NCI-H146 (cell line): ENCODE results near the gene NHLH1.
"Not testable (repeated sequence)": the region's sequence is repeated elsewhere in the genome, so short reads cannot be mapped to it uniquely, and the experiment has no call there.

Source experiments
- DNase-seq: peaks from one replicate; lab custom pipeline; 2025; lab: John Stamatoyannopoulos, UW

The NHLH1 gene

GRCh38 chr1:160377585-160378206 is 10.8 kb downstream of the NHLH1 start:
- DNase-seq, result no peak

DNA sequence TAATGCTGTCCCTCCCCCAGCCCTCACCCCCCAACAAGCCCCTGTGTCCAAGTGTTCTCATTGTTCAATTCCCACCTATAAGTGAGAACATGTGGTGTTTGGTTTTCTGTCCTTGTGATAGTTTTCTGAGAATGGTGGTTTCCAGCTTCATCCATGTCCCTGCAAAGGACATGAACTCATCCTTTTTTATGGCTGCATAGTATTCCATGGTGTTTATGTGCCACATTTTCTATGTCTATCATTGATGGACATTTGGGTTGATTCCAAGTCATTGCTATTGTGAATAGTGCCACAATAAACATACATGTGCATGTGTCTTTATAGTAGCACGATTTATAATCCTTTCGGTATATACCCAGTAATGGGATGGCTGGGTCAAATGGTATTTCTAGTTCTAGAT is 17.9 kb downstream of the NHLH1 start:
- DNase-seq, result not testable (repeated sequence)

GRCh38 chr1:160388406-160388805 is 21.5 kb downstream of the NHLH1 start:
- not testable (repeated sequence) for DNase-seq

GRCh38 chr1:160394673-160395072 is 27.8 kb downstream of the NHLH1 start:
- no peak for DNase-seq

DNA sequence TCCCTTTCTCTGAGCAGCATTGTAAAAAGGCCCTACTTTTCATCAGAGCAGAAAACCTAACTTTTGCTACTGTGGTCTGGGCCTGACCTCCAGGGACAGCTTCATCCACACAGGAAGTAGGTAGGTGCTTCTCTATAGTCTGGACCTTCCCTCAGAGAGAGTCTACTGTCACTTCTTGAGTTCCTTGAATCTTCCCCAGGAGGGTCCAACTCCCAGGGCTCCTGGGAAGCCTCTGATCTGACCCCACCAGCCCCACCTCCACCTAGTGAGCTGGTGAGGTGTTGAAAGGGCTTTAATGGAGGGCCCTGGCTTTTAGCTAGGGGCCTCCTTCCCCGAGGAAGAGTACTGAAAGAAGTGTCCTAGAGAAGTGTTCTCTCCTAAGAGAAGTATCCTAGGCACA is 30.8 kb downstream of the NHLH1 start:
- DNase-seq, result no peak

DNA sequence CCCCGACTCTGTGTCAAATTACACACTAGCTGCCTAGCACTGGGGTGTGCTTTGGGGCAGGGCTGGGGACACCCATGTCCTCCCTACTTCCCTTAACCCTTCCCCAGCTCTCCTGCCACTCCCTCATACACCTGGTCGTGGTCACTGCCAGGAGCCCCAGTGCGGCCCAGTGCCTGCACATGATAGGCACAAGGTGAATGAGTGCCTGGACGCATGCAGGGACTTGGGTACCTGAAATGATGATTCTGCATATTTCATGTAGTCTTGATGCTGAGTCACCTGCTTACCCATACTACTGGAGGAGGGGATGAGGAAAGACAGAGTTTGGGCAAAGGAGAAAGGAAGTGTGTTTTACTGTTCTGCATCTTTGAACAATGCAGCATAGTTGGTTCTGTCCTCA is 32.0 kb downstream of the NHLH1 start:
- DNase-seq, result no peak

DNA sequence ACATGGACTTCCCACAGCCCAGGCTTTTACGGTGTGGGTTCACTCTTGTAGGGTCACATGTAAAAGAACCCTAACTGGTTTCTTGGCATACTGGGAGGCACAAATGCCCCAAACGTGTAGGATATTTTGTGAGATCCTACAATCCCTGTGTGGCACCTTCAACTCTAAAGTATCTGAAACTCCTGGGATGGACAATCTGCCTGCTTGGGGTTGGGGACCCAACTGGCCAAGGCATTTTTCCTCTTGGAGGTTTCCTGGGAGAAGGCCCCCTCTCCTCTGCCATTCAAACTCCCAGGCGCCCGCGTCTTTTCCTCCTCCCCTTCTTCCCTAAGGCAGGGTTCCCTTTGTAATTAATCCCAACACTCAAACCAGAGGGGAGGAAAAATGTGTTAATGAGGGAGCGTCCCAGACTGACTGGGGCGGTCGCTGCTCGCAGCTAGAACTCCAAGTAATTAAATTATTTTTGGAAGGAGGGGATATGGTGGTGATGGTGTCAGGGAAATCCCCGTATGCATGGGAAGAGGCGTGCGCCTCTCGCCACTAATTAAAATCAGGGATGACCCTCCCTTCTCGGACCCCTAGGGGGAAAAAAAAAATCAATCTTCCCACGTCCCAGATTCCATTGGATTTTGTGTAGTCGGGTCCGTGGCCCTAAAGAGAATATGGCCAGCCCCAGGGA is 32.8 kb downstream of the NHLH1 start:
- DNase-seq, result no peak

GRCh38 chr1:160400223-160400645 is 33.4 kb downstream of the NHLH1 start, which contains the start of gene VANGL2:
Gene VANGL2 (plus strand): TSS chr1:160400564. CDS start chr1:160415838, 15,274 bp downstream.
- peak; percentile 50 for DNase-seq

- peak; percentile 44 for DNase-seq
These were observed 34.0 kb downstream of the NHLH1 start for GRCh38 chr1:160400646-160401486.

DNA sequence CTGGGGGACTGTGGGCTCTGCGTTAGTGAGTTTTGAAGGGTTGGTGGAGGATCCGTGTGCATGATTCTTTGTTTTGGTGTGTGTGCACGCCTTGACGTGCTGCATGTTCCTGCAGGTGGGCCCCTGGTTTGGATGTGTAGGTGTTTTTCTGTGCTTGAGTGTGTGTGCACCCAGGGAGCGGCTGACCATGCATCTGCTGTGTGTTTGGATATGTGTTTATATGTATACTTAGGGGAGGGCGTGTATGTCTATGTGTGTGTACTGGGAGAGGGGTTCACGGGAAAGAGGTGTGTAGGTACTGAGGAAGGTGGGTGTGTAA is 34.6 kb downstream of the NHLH1 start:
- DNase-seq, result no peak

DNA sequence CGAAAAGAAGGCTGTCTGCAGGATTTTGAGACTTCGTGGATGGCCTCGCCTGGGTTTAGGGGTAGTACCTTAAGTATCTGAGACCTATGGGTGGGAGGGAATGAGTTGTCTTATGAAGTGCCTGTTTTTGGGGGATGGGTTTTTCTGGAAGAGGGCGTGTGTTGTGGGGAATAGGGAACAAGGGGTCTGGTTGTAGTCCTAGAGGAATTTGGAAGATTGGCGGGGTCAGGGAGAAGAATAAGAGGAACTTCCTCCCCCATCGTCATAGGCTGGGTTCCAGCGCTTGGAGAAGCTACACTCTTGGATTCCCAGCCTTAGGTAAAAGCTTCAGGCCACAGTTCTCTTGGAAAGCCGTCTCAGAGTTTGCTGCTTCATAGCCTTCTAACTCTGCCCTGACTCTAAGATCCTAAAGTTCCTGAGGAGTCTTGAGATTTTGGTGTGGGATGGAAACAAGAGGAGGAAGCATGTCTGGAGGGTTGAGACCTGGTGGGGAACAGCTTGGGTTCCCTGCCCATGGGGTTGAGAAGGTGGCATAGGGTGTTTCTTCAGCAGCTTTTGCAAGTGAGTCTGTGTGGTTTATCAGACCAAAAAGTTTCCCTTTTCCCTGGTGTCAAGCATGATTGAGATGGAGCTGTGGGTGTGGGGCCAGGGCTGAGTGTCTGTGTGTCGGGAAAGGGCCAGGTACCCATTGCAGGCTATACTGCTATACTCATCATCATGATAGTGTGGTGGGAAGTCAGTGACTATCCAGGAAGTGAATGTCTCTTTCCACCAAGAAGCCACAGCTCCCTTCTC is 35.3 kb downstream of the NHLH1 start:
- DNase-seq, result no peak

- no peak for DNase-seq
These were observed 36.4 kb downstream of the NHLH1 start for GRCh38 chr1:160403244-160403643.

DNA sequence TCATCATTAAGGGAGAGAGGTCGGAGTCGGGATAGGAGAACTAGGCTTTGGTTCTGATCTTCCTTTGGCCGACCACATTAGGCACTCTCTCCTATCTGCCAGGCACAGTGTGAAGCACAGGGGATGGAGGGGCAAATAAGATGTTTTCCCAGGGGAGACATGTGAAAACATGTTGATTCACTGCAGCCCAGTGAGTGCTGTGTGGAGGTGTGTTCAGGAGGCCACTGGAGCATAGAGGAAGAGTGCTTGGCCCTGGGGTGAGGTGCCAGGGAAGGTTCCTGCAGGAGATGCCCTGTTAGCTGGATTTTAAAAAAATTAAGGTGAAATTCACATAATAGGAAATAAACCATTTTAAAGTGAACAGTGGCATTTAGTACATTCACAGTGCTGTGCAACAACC is 37.2 kb downstream of the NHLH1 start:
- no peak for DNase-seq

- no peak for DNase-seq
These were observed 38.5 kb downstream of the NHLH1 start for GRCh38 chr1:160405331-160405877.

DNA sequence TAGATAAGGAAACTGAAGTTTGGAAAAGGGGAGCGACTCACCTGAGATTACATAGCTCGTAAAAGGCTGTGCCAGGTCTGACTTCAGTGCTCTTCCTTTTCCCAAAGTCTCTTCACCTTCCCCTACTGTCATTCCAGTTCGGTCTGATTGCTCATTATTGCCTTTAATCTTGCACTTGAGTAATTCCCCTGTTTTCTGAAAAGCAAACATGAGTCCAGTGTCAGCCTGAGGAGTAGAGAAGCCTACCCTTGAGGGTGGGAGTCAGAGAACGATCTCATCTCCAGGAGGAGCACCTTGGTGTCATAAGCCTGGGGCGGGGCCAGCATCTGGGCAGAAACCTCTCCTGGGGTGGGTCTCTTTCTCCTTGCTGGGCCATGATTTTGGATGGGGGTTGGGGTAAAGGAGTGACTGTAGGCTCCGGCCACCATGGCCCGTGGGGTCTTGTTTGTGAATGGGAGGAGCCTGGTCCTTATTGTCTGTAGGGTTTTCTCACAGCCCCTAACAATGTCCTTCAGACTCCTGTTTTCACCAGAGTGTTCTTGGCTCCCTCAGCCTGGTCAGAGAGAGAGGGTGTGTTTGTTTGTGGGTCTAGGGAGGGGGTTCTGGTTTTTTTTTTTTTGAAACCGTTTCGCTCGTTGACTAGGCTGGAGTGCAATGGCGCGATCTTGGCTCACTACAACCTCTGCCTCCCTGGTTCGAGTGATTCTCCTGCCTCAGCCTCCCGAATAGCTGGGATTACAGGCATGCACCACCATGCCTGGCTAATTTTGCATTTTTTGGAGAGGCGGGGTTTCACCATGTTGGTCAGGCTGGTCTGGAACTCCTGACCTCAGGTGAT is 39.5 kb downstream of the NHLH1 start:
- no peak for DNase-seq

DNA sequence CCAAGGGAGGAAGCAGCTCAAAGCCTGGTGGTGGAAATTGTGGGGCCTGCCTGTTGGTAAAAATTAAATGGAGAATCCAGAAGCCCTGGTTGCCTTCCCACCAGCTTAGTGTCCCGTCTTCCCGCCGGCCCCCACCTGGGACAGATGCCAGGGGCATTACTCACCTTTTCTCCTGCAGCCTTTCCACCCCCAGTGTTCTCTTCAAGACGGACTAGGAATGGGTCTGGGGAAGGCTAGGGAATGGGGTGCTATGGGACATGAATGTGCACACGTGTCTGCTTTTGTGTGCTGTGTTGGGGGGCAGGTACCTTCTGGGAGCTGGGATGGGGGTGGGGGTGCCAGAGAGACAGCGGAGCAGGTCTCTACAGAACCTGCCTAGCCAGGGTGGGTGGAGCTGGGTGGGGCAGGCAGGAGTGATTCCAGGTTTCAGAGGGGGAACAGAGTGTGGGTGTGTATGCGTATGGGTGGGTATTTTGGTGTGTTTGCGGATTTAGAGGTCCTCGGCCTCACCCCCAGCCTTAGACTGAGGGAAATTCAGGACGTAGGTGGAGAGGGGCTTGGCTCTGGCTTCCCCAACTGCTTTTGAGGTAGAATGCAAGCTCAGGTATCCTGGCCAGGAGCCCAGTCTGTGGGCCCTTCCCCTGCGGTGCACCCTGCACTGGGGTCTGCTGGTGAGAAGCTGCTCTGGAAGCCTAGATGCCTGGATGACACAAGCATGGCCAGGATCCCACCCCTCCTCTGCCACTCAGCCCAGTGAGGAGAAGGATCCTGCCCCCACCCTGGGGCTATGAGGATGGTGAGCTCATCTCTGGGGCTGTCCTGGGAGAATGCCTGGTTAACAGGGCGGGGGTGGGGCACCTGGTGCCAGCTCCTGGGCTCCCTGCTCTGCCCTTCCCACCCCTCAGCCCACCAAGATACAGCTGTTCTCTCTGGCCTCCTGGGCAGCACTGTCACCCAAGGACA is 41.2 kb downstream of the NHLH1 start:
- no peak for DNase-seq

- DNase-seq, result no peak
These were observed 42.0 kb downstream of the NHLH1 start for GRCh38 chr1:160408864-160409263.

GRCh38 chr1:160409486-160409885 is 42.6 kb downstream of the NHLH1 start:
- no peak for DNase-seq

GRCh38 chr1:160410406-160411005 is 43.6 kb downstream of the NHLH1 start:
- DNase-seq, result peak; percentile 48
